Ovary (tissue), 9 donors: ENCODE data around the gene PBRM1. TPM values are rescaled to one million over a fixed set of nuclear protein-coding genes. Genes with fewer than 3 reads are reported as not detected.

Source experiments
- DNase-seq, 5 donors: peaks; one replicate each; pipeline ENCODE4 v3.0.0-alpha.2; 2019 to 2020
- H3K27ac ChIP-seq, 2 donors: fragments of 200-600 bp; one replicate each; pipeline versions ENCODE4 v1.5.1 to v1.8.0; 2019 to 2022
- H3K27me3 ChIP-seq: fragments of 200-600 bp; one replicate; pipeline ENCODE4 v1.8.0; 2022
- H3K36me3 ChIP-seq: fragments of 200-600 bp; sonication (generic); one replicate; pipeline ENCODE4 v1.5.1; 2019
- H3K4me1 ChIP-seq: one replicate; pipeline ENCODE4 v1.8.1; 2013; ENCODE audit warnings: mild to moderate bottlenecking, moderate library complexity; ENCODE audit not compliant: insufficient read depth
- H3K4me3 ChIP-seq: fragments of 200-600 bp; sonication (generic); one replicate; pipeline ENCODE4 v1.5.1; 2017
- H3K9me3 ChIP-seq, 2 donors: fragments of 200-600 bp in 1 of 2; sonication (generic) in 1 of 2; one replicate each; pipeline versions ENCODE4 v1.5.1 to v1.8.1; 2013 to 2019; ENCODE audit warnings: mild to moderate bottlenecking in 1 of 2, moderate library complexity in 1 of 2
- EP300 ChIP-seq: sonication (generic); formaldehyde crosslinking; IDR thresholded peaks from one replicate; pipeline ENCODE4 v1.6.1; 2017; ENCODE audit warnings: antibody characterized with exemption
- POLR2A ChIP-seq: fragments of 450-650 bp; IDR thresholded peaks from one replicate; pipeline ENCODE4 v1.6.1; 2017; ENCODE audit warnings: antibody characterized with exemption, mild to moderate bottlenecking, moderate library complexity
- WGBS, 3 donors: extraction: QIAGEN DNeasy Blood & Tissue Kit in 1 of 3; methylation state at CpG; one replicate each; pipeline versions ENCODE4 v1.1.5 to v1.1.7; 2013 to 2017; 5-methylcytosine and 5-hydroxymethylcytosine counted together
- intact Hi-C, 4 donors: fragments of 100-400 bp; cut with DNase I; formaldehyde crosslinking; loops; one replicate each; pipeline versions ENCODE4 v1.11.0 to v1.15.1; 2022 to 2023
- polyA plus RNA-seq, 2 donors: library from polyadenylated mRNA; stranded (reverse); fragments of 200-250 nt in 1 of 2; fragments of 350-450 nt in 1 of 2; fragmentation: Illumina TruSeq in 1 of 2; extraction: RNeasy Lipid Tissue Mini Kit (QIAGEN cat#74804) in 1 of 2; gene quantifications; one replicate each; pipeline ENCODE4 v1.2.3, GENCODE V29; 2013 to 2014
- total RNA-seq, 7 donors: library from RNA; depleted of rRNA in 2 of 7; stranded (reverse); fragments of >200 nt in 2 of 7; fragmentation: NEBNext Ultra II Directional in 3 of 7; extraction: Animal tissue kit (Norgen Biotek cat#: 25700) in 3 of 7; gene quantifications; one replicate each; pipeline versions ENCODE4 v1.1.0 to v1.2.4, GENCODE V29; 2016 to 2023
- TF ChIP-seq, protein P1 (sequence below), 3 donors: fragments of 450-650 bp in 2 of 3; fragments of 200-600 bp in 1 of 3; IDR thresholded peaks; one replicate each; pipeline versions ENCODE4 v1.5.1 to v1.8.0; 2016 to 2022; ENCODE audit warnings: antibody characterized with exemption in 3 of 3, mild to moderate bottlenecking in 1 of 3
- donor health status: DM: no; HTN: no; CAD: no; lungs with moderate emphysema.
- donor health status: DM: no; HTN: no; CAD: no.
- donor health status: Bipolar disorder and iron deficiency.
- donor health status: DM: yes; HTN: yes; CAD: no.
- donor health status: DM: no; HTN: no; CAD: no.
- donor health status: DM: yes; HTN: yes; CAD: no.

Gene PBRM1
- total and polyA plus RNA-seq, 9 donors = 19.8 to 95.7 (median 69.7) TPM

DNA sequence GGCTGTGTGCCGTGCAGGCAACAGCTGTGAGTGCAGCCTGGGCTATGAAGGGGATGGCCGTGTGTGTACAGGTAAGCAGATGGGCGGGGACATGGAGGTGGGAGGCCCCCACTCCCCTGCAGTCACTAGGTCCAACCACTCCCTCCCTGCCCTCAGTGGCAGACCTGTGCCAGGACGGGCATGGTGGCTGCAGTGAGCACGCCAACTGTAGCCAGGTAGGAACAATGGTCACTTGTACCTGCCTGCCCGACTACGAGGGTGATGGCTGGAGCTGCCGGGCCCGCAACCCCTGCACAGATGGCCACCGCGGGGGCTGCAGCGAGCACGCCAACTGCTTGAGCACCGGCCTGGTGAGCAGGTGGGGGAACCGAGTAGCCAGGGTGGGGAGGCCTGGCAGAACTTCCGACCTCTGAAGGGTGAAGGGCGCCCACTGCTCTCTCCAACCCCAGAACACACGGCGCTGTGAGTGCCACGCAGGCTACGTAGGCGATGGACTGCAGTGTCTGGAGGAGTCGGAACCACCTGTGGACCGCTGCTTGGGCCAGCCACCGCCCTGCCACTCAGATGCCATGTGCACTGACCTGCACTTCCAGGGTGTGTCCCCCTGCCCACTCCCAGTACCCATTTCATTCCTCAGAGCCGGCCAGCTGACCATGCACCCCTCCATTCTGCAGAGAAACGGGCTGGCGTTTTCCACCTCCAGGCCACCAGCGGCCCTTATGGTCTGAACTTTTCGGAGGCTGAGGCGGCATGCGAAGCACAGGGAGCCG lies 163.6 kb downstream of the PBRM1 start:
- WGBS, 3 donors = 91 to 95% (median 91%) methylated on average over 23 to 33 of the region's 33 CpGs
- H3K9me3 ChIP-seq = no peaks in the 10 kb centered on the region
- peak in 1 of 5 donors; percentile 19 for DNase-seq
- TF ChIP-seq, protein P1, sequence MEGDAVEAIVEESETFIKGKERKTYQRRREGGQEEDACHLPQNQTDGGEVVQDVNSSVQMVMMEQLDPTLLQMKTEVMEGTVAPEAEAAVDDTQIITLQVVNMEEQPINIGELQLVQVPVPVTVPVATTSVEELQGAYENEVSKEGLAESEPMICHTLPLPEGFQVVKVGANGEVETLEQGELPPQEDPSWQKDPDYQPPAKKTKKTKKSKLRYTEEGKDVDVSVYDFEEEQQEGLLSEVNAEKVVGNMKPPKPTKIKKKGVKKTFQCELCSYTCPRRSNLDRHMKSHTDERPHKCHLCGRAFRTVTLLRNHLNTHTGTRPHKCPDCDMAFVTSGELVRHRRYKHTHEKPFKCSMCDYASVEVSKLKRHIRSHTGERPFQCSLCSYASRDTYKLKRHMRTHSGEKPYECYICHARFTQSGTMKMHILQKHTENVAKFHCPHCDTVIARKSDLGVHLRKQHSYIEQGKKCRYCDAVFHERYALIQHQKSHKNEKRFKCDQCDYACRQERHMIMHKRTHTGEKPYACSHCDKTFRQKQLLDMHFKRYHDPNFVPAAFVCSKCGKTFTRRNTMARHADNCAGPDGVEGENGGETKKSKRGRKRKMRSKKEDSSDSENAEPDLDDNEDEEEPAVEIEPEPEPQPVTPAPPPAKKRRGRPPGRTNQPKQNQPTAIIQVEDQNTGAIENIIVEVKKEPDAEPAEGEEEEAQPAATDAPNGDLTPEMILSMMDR (IDR thresholded peaks at IDR 0.05) = no peak
- TF ChIP-seq POLR2A (no peak), EP300 (no peak)
- no peak overlapping the region for H3K4me3 ChIP-seq
- no peak overlapping the region for H3K27ac ChIP-seq
- H3K4me1 ChIP-seq = peaks cover 9% of the 10 kb centered on the region
- intact Hi-C loops = no loop called here
- no peaks in the 10 kb centered on the region for H3K27me3 ChIP-seq
- H3K36me3 ChIP-seq = no peaks in the 10 kb centered on the region

DNA sequence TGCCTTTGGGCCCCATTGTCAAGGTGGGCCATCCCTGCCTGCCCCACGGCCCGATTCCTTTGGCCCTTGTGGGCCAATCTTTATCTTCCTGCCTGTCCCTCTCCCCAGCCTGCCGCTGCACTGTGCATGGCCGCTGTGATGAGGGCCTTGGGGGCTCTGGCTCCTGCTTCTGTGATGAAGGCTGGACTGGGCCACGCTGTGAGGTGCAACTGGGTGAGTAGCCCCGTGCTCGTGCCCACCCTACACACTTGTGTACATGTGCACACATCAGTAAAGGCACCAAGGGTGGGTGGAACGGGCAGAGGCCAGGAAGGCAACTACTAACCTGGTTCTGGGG lies 164.3 kb downstream of the PBRM1 start:
- intact Hi-C loops = no loop called here
- Histone ChIP-seq H3K9me3 (no peaks in the 10 kb centered on the region), H3K4me1 (peaks cover 7% of the 10 kb centered on the region), H3K36me3 (no peaks in the 10 kb centered on the region), H3K27me3 (no peaks in the 10 kb centered on the region), H3K4me3 (no peak overlapping the region), H3K27ac (no peak overlapping the region)
- 86 to 90% (median 87%) methylated on average over 6 to 8 of the region's 8 CpGs for WGBS, 3 donors
- DNase-seq = no peak
- TF ChIP-seq, protein P1 (IDR thresholded peaks at IDR 0.05) = no peak
- TF ChIP-seq EP300 (no peak), POLR2A (no peak)

DNA sequence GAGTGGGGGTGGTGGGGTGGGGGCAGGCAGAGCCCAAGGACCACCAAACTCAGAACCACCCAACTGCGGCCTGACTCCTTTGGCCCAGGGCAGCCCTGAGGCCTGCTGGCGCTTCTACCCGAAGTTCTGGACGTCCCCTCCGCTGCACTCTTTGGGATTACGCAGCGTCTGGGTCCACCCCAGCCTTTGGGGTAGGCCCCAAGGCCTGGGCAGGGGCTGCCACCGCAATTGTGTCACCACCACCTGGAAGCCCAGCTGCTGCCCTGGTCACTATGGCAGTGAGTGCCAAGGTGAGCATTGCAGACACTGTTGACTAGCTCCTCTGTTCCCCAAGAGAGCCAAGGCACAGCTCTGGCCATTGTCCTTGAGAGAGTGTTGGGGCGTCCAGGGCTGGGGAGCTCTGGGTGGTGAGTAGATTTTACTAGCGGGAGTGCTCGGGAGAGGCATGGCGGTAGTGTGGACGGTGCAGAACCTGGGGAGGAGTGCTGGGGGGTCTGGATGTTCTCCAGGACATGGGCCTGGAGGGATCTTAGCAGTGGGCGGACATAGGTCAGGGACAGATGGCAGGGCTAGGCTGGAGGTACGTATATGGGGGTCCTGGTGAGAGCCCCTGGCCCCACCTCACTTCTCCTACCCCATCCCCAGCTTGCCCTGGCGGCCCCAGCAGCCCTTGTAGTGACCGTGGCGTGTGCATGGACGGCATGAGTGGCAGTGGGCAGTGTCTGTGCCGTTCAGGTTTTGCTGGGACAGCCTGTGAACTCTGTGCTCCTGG lies 164.8 kb downstream of the PBRM1 start:
- no peak for DNase-seq
- H3K4me3 ChIP-seq = no peak overlapping the region
- intact Hi-C loops = no loop called here
- TF ChIP-seq, protein P1 (IDR thresholded peaks at IDR 0.05) = no peak
- TF ChIP-seq POLR2A (no peak), EP300 (no peak)
- 88 to 93% (median 90%) methylated on average over 20 of the region's 20 CpGs for WGBS, 3 donors
- no peak overlapping the region for H3K27ac ChIP-seq
- H3K36me3 ChIP-seq = no peaks in the 10 kb centered on the region
- H3K9me3 ChIP-seq = no peaks in the 10 kb centered on the region
- no peaks in the 10 kb centered on the region for H3K27me3 ChIP-seq
- H3K4me1 ChIP-seq = peaks cover 7% of the 10 kb centered on the region

DNA sequence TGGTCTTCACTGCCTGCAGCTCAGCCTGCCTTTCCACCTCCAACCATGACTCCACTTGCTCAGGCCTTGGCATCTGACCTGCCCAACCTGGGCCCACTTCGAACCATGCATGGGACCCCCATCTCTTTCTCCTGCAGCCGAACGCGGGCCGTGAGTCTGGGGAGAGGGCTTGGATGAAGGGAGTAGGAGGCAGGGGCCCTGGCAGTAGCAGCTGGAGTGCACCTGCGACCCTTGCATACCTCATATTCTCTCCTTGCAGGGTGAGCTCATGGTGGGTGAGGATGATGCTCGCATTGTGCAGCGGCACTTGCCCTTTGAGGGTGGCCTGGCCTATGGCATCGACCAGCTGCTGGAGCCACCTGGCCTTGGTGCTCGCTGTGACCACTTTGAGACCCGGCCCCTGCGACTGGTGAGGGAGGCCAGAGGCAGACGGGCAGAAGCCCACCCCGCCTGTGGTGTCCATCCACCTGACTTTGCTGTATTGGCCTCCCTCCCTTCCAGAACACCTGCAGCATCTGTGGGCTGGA lies 165.5 kb downstream of the PBRM1 start:
- Histone ChIP-seq H3K9me3 (no peaks in the 10 kb centered on the region), H3K36me3 (no peaks in the 10 kb centered on the region), H3K4me1 (peaks cover 7% of the 10 kb centered on the region), H3K4me3 (no peak overlapping the region), H3K27me3 (no peaks in the 10 kb centered on the region), H3K27ac (no peak overlapping the region)
- intact Hi-C loops = no loop called here
- no peak for DNase-seq
- 91 to 94% (median 94%) methylated on average over 14 of the region's 14 CpGs for WGBS, 3 donors
- TF ChIP-seq POLR2A (no peak), EP300 (no peak)
- TF ChIP-seq, protein P1 (IDR thresholded peaks at IDR 0.05) = no peak
